Stimulated activated CD4-positive, alpha-beta T cell treated with anti-CD3 and anti-CD28 coated beads, Interleukin-15, amount 100 ng/mL, for 1 hour (primary cell): Measurements from ENCODE around the gene RILPL1.
"Not testable (repeated sequence)": the region's sequence is repeated elsewhere in the genome, so short reads cannot be mapped to it uniquely, and the experiment has no call there.

Source experiments
- DNase-seq, 2 donors: peaks; one replicate each; pipeline ENCODE4 v3.0.0-alpha.2; 2020; ENCODE audit warnings: low read depth in 1 of 2, low spot score in 1 of 2

Gene RILPL1

GRCh38 chr12:123531091-123531490, 2.4 kb downstream of the RILPL1 start:
- no peak for DNase-seq

- no peak for DNase-seq
Measured at GRCh38 chr12:123530668-123531067, 2.9 kb downstream of the RILPL1 start.

GRCh38 chr12:123529686-123530085, 3.8 kb downstream of the RILPL1 start:
- DNase-seq = no peak

- no peak for DNase-seq
Measured at GRCh38 chr12:123528858-123529257, 4.7 kb downstream of the RILPL1 start.

- DNase-seq = no peak
Measured at GRCh38 chr12:123526542-123527080, 6.9 kb downstream of the RILPL1 start.

- DNase-seq = no peak
Measured at GRCh38 chr12:123524378-123524777, 9.1 kb downstream of the RILPL1 start.

GRCh38 chr12:123523518-123523917, 10.0 kb downstream of the RILPL1 start:
- no peak for DNase-seq

GRCh38 chr12:123522164-123522563, 11.4 kb downstream of the RILPL1 start:
- DNase-seq = no peak

- DNase-seq = no peak
Measured at GRCh38 chr12:123520567-123521474, 12.7 kb downstream of the RILPL1 start.

GRCh38 chr12:123519141-123520001, 14.1 kb downstream of the RILPL1 start:
- DNase-seq = no peak

GRCh38 chr12:123516216-123516780, 17.2 kb downstream of the RILPL1 start:
- no peak for DNase-seq

GRCh38 chr12:123514582-123515221, 18.8 kb downstream of the RILPL1 start:
- not testable (repeated sequence) for DNase-seq

- no peak for DNase-seq
Measured at GRCh38 chr12:123513805-123514204, 19.7 kb downstream of the RILPL1 start.

GRCh38 chr12:123512838-123513665, 20.5 kb downstream of the RILPL1 start:
- no peak for DNase-seq

- no peak for DNase-seq
Measured at GRCh38 chr12:123506843-123507236, 26.7 kb downstream of the RILPL1 start.

- DNase-seq = no peak
Measured at GRCh38 chr12:123506059-123506842, 27.3 kb downstream of the RILPL1 start.

GRCh38 chr12:123502163-123502704, 31.3 kb downstream of the RILPL1 start:
- DNase-seq = no peak

- no peak for DNase-seq
Measured at GRCh38 chr12:123499332-123499731, 34.2 kb downstream of the RILPL1 start.
